PC-9 (cell line): ENCODE results near the gene CHST14. TPM values are rescaled to one million over a fixed set of nuclear protein-coding genes. Genes with fewer than 3 reads are reported as not detected.

ENCODE experiments used
- BruUV-seq: library from RNA; stranded (reverse); fragments of 400-500 nt; replicated peaks from 2 replicates; lab custom pipeline; 2021; lab: Mats Ljungman, UMichigan
- CTCF ChIA-PET: fragments of 300-600 bp; sonication (Branson Sonifier 250); formaldehyde crosslinking; loops from one replicate; lab custom pipeline; 2022; ENCODE audit warnings: antibody characterized with exemption; lab: Charles Lee
- POLR2A ChIA-PET: fragments of 300-600 bp; sonication (Branson Sonifier 250); formaldehyde crosslinking; loops from one replicate; lab custom pipeline; 2022; ENCODE audit warnings: antibody characterized with exemption; ENCODE audit not compliant: unreplicated experiment; lab: Charles Lee
- DNase-seq, 2 experiments: peaks; one replicate each; pipeline versions ENCODE4 v3.0.0 to v3.0.0-alpha.2; 2015 to 2022; ENCODE audit warnings: mixed read lengths in 1 of 2
- H2AFZ ChIP-seq: fragments of 200-600 bp; sonication (generic); 2 replicates; pipeline ENCODE4 v1.8.1; 2017; ENCODE audit warnings: antibody characterized with exemption
- H3F3A ChIP-seq: fragments of 200-600 bp; sonication (generic); 2 replicates; pipeline ENCODE4 v1.8.1; 2017; ENCODE audit warnings: antibody characterized with exemption, mild to moderate bottlenecking, low read depth; ENCODE audit not compliant: insufficient read depth
- H3K27ac ChIP-seq: fragments of 200-600 bp; sonication (generic); 2 replicates; pipeline ENCODE4 v1.6.1; 2016; ENCODE audit warnings: mixed run types
- H3K27me3 ChIP-seq: fragments of 200-600 bp; sonication (generic); 2 replicates; pipeline ENCODE4 v1.6.1; 2016; ENCODE audit warnings: low read depth, mixed run types; ENCODE audit not compliant: insufficient read depth
- H3K36me3 ChIP-seq: fragments of 200-600 bp; sonication (generic); 2 replicates; pipeline ENCODE4 v1.6.1; 2016; ENCODE audit warnings: low read depth, mixed run types
- H3K4me1 ChIP-seq: fragments of 200-600 bp; sonication (generic); replicated peaks from 2 replicates; pipeline ENCODE4 v1.6.1; 2016; ENCODE audit warnings: mixed run types; ENCODE audit not compliant: insufficient read depth
- H3K4me2 ChIP-seq: fragments of 200-600 bp; sonication (generic); 2 replicates; pipeline ENCODE4 v1.6.1; 2017; ENCODE audit warnings: mixed run types
- H3K4me3 ChIP-seq: fragments of 200-600 bp; sonication (generic); 2 replicates; pipeline ENCODE4 v1.6.1; 2016; ENCODE audit warnings: mixed run types
- H3K79me2 ChIP-seq: fragments of 200-600 bp; sonication (generic); 2 replicates; pipeline ENCODE4 v1.6.1; 2017; ENCODE audit warnings: low read depth, mixed run types
- H3K9me2 ChIP-seq: fragments of 200-600 bp; sonication (generic); 2 replicates; pipeline ENCODE4 v1.8.1; 2017; ENCODE audit warnings: mild to moderate bottlenecking; ENCODE audit not compliant: insufficient read depth
- H3K9me3 ChIP-seq: fragments of 200-600 bp; sonication (generic); 2 replicates; pipeline ENCODE4 v1.8.1; 2016; ENCODE audit warnings: low read depth; ENCODE audit not compliant: insufficient read depth
- H4K20me1 ChIP-seq: fragments of 200-600 bp; sonication (generic); 2 replicates; pipeline ENCODE4 v1.8.1; 2017; ENCODE audit not compliant: insufficient read depth
- EZH2 ChIP-seq: fragments of 200-600 bp; sonication (generic); IDR thresholded peaks from 2 replicates; pipeline ENCODE4 v1.8.0; 2017; ENCODE audit warnings: antibody characterized with exemption, low read depth
- intact Hi-C: fragments of 100-400 bp; cut with micrococcal nuclease; formaldehyde crosslinking; loops from one replicate; pipeline ENCODE4 v1.10.0; 2022; ENCODE audit not compliant: unreplicated experiment
- total RNA-seq: library from RNA; stranded (reverse); gene quantifications from 2 replicates; pipeline ENCODE4 v1.2.3, GENCODE V29; 2021
- TF ChIP-seq, protein P1 (sequence below): fragments of 200-600 bp; sonication (generic); conservative IDR thresholded peaks from 2 replicates; pipeline ENCODE4 v1.6.1; 2017; ENCODE audit warnings: mixed run types, antibody characterized with exemption, mild to moderate bottlenecking, moderate library complexity

CHST14 gene
- total RNA-seq, 1 experiment from 2014 or later = 34.3 TPM

DNA sequence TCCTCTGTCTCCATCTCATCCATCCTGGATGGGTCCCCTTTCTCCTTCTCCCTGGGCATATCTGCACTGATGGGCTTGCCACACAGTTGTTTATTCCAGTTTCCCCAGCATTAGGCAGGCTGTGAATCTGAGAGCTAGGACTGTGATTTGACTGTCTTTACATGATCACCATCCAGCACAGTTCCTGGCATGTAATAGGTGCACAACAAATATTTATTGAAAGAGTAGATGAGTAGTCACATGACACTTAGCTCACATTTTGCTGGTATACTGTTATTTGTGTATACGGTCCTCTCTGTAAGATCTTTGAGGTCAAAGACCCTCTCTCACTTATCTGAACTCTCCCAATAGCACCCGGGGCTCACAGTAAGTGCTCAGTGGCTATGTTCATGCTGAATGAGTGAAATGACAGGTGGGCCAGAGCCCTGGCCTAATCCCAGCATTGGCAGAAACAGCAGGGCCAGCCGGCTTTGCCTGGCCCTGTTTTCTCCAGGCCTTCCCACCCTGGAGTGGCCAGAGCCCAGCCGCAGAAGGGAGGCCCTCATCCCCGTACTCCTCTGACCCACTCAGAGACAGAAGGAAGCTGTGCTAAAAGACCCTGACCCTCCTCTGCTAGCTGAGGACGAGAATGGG lies 46.2 kb upstream of the CHST14 start:
- POLR2A ChIA-PET = no interaction called here
- Histone ChIP-seq H3K4me3 (no peak overlapping the region), H3K4me2 (no peak overlapping the region), H3K27me3 (no peaks in the 10 kb centered on the region), H3K9me3 (no peaks in the 10 kb centered on the region), H4K20me1 (no peaks in the 10 kb centered on the region), H3K4me1 (peaks cover 20% of the 10 kb centered on the region), H3F3A (peaks cover 20% of the 10 kb centered on the region), H3K27ac (no peak overlapping the region), H3K36me3 (no peaks in the 10 kb centered on the region), H3K9me2 (no peaks in the 10 kb centered on the region), H3K79me2 (no peaks in the 10 kb centered on the region), H2AFZ (no peak overlapping the region)
- intact Hi-C loops = loop anchor here (5.0 to 10.0 kb wide), 2 partner anchors 42 to 210 kb away; partner anchors contain the start of gene KNSTRN
- TF ChIP-seq, protein P1, sequence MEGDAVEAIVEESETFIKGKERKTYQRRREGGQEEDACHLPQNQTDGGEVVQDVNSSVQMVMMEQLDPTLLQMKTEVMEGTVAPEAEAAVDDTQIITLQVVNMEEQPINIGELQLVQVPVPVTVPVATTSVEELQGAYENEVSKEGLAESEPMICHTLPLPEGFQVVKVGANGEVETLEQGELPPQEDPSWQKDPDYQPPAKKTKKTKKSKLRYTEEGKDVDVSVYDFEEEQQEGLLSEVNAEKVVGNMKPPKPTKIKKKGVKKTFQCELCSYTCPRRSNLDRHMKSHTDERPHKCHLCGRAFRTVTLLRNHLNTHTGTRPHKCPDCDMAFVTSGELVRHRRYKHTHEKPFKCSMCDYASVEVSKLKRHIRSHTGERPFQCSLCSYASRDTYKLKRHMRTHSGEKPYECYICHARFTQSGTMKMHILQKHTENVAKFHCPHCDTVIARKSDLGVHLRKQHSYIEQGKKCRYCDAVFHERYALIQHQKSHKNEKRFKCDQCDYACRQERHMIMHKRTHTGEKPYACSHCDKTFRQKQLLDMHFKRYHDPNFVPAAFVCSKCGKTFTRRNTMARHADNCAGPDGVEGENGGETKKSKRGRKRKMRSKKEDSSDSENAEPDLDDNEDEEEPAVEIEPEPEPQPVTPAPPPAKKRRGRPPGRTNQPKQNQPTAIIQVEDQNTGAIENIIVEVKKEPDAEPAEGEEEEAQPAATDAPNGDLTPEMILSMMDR = no peak
- TF ChIP-seq EZH2 = no peak
- BruUV-seq = no TSS peak
- DNase-seq = no peak
- CTCF ChIA-PET = no interaction called here

DNA sequence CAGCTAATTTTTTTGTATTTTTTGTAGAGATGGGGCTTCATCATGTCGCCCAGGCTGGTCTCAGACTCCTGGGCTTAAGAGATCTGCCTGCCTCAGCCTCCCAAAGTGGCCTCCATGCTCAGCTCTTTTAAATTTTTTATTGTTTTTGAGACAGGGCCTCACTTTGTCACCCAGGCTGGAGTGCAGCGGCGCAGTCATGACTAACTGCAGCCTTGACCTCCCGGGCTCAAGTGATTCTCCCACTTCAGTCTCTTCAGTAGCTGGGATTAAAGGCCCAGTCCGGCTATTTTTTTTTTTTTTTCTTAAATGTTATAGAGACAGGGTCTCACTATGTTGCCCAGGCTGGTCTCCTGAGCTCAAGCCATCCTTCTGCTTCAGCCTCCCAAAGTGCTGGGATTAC lies 45.1 kb upstream of the CHST14 start:
- Histone ChIP-seq H4K20me1 (no peaks in the 10 kb centered on the region), H3K27ac (no peak overlapping the region), H3F3A (peaks cover 9% of the 10 kb centered on the region; the same call in 1 of the 2 replicates), H3K36me3 (no peaks in the 10 kb centered on the region), H3K27me3 (no peaks in the 10 kb centered on the region), H2AFZ (no peak overlapping the region), H3K4me3 (no peak overlapping the region), H3K79me2 (no peaks in the 10 kb centered on the region), H3K4me2 (no peak overlapping the region), H3K4me1 (peaks cover 12% of the 10 kb centered on the region), H3K9me2 (no peaks in the 10 kb centered on the region), H3K9me3 (no peaks in the 10 kb centered on the region)
- DNase-seq = no peak
- ChIA-PET CTCF (interaction anchor here (0.6 kb wide), 1 partner anchor 238 kb away, joined by 6 read pairs; no protein-coding TSS in a partner anchor), POLR2A (no interaction called here)
- no TSS peak for BruUV-seq
- TF ChIP-seq, protein P1 = no peak
- no peak for TF ChIP-seq EZH2
- intact Hi-C loops = loop anchor here (10.0 kb wide), 1 partner anchor 211 kb away; no protein-coding TSS in a partner anchor

DNA sequence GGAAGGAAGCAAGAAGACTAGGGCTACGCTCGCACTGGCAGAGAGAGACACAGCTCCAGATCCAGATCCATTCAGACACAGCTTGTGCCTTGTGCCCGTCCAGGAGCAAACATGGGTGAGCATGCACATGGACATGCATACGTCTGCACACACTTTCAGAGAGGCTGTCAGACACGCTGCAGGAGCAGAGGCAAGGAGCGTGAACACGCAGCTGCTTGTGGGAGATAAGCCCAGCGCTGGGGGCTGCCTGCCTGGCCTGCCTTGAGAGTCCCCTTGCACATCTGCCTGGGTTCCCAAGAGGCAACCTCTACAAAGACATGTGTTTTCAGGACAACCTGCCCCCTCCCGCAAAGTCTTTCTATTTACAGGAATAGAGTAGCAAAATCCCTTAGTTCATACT lies 43.6 kb upstream of the CHST14 start:
- Histone ChIP-seq H3K4me2 (no peak overlapping the region), H3K4me1 (no peaks in the 10 kb centered on the region), H3K9me2 (no peaks in the 10 kb centered on the region), H2AFZ (no peak overlapping the region), H3K4me3 (no peak overlapping the region), H3K27me3 (no peaks in the 10 kb centered on the region), H3K36me3 (no peaks in the 10 kb centered on the region), H3F3A (no peaks in the 10 kb centered on the region), H3K79me2 (no peaks in the 10 kb centered on the region), H3K9me3 (no peaks in the 10 kb centered on the region), H4K20me1 (no peaks in the 10 kb centered on the region), H3K27ac (no peak overlapping the region)
- no TSS peak for BruUV-seq
- TF ChIP-seq, protein P1 = no peak
- TF ChIP-seq EZH2 = no peak
- POLR2A ChIA-PET = no interaction called here
- intact Hi-C loops = loop anchor here (10.0 kb wide), 1 partner anchor 212 kb away; no protein-coding TSS in a partner anchor
- CTCF ChIA-PET = no interaction called here
- DNase-seq = no peak
